WTC11 (cell line): ENCODE data around the gene MSANTD2. TPM values are rescaled to one million over a fixed set of nuclear protein-coding genes. Genes with fewer than 3 reads are reported as not detected.

Experiments used
- ATAC-seq: fragments of 200-7000 bp; cut with Tn5 transposase; 2 replicates; pipeline ENCODE4 v1.10.0; 2021; ENCODE audit warnings: mild to moderate bottlenecking, moderate library complexity
- CTCF ChIA-PET: fragments of 300-600 bp; sonication (Branson Sonifier 250); formaldehyde crosslinking; loops from one replicate; lab custom pipeline; 2021; ENCODE audit warnings: antibody characterized with exemption; lab: Charles Lee
- POLR2A ChIA-PET: fragments of 350-600 bp; sonication (Branson Sonifier 250); formaldehyde crosslinking; loops from one replicate; lab custom pipeline; 2021; ENCODE audit warnings: antibody characterized with exemption; lab: Charles Lee
- DNase-seq: peaks from one replicate; pipeline ENCODE4 v3.0.0; 2021; ENCODE audit warnings: low spot score
- H3K27ac Mint-ChIP-seq: 2 replicates; pipeline ENCODE4 v1.8.0; 2021; ENCODE audit warnings: mixed read lengths
- H3K27me3 Mint-ChIP-seq: 2 replicates; pipeline ENCODE4 v1.8.0; 2021; ENCODE audit warnings: low read depth, mild to moderate bottlenecking, moderate library complexity, mixed read lengths
- H3K36me3 Mint-ChIP-seq: 2 replicates; pipeline ENCODE4 v1.8.0; 2021; ENCODE audit warnings: mixed read lengths
- H3K4me1 Mint-ChIP-seq: 2 replicates; pipeline ENCODE4 v1.8.0; 2022; ENCODE audit warnings: mixed read lengths
- H3K4me3 Mint-ChIP-seq: 2 replicates; pipeline ENCODE4 v1.8.0; 2021; ENCODE audit warnings: mild to moderate bottlenecking, moderate library complexity, mixed read lengths
- H3K9me3 Mint-ChIP-seq: 2 replicates; pipeline ENCODE4 v1.8.0; 2021; ENCODE audit warnings: mixed read lengths
- E2F1 ChIP-seq: sonication (generic); formaldehyde crosslinking; IDR thresholded peaks from 2 replicates; pipeline ENCODE4 v1.8.0; 2022; ENCODE audit warnings: mild to moderate bottlenecking, missing genetic modification reagents
- E2F5 ChIP-seq: sonication (generic); formaldehyde crosslinking; IDR thresholded peaks from 2 replicates; pipeline ENCODE4 v1.8.1; 2022; ENCODE audit warnings: mild to moderate bottlenecking, moderate library complexity, missing genetic modification reagents
- FOXP1 ChIP-seq: sonication (generic); formaldehyde crosslinking; IDR thresholded peaks from 2 replicates; pipeline ENCODE4 v1.8.0; 2022; ENCODE audit warnings: missing genetic modification reagents, mild to moderate bottlenecking, moderate library complexity, borderline replicate concordance
- FOXP4 ChIP-seq: sonication (generic); formaldehyde crosslinking; IDR thresholded peaks from 2 replicates; pipeline ENCODE4 v1.8.0; 2022; ENCODE audit warnings: mild to moderate bottlenecking, missing genetic modification reagents
- HMGA2 ChIP-seq: fragments of 250-450 bp; sonication (Bioruptor Pico); IDR thresholded peaks from 2 replicates; pipeline ENCODE4 v1.4.0; 2021; ENCODE audit warnings: mild to moderate bottlenecking, moderate library complexity
- NR3C1 ChIP-seq: sonication (generic); formaldehyde crosslinking; conservative IDR thresholded peaks from 2 replicates; pipeline ENCODE4 v1.8.1; 2023; ENCODE audit warnings: low read depth, mild to moderate bottlenecking, missing genetic modification reagents
- PRDM15 ChIP-seq: sonication (generic); formaldehyde crosslinking; IDR thresholded peaks from 2 replicates; pipeline ENCODE4 v1.8.0; 2022; ENCODE audit warnings: missing genetic modification reagents
- TEAD4 ChIP-seq: sonication (generic); formaldehyde crosslinking; IDR thresholded peaks from 2 replicates; pipeline ENCODE4 v1.8.0; 2022; ENCODE audit warnings: mild to moderate bottlenecking, missing genetic modification reagents
- USF2 ChIP-seq: sonication (generic); formaldehyde crosslinking; IDR thresholded peaks from 2 replicates; pipeline ENCODE4 v1.8.1; 2023; ENCODE audit warnings: mild to moderate bottlenecking, missing genetic modification reagents, moderate library complexity
- ZNF317 ChIP-seq: sonication (generic); formaldehyde crosslinking; IDR thresholded peaks from 2 replicates; pipeline ENCODE4 v1.8.1; 2023; ENCODE audit warnings: low read depth, mild to moderate bottlenecking, moderate library complexity, missing genetic modification reagents, borderline replicate concordance
- ZNF532 ChIP-seq: fragments of 250-450 bp; sonication (Bioruptor Pico); IDR thresholded peaks from 2 replicates; pipeline ENCODE4 v1.9.0; 2021; ENCODE audit warnings: mild to moderate bottlenecking, borderline replicate concordance
- ZSCAN18 ChIP-seq: fragments of 250-450 bp; sonication (Bioruptor Pico); IDR thresholded peaks from 2 replicates; pipeline ENCODE4 v2.1.2; 2022; ENCODE audit warnings: mild to moderate bottlenecking, moderate library complexity
- total RNA-seq: library from RNA; stranded (reverse); gene quantifications from 3 replicates; pipeline ENCODE4 v1.2.3, GENCODE V29; 2021

Gene MSANTD2
- total RNA-seq, 1 experiment from 2014 or later: 17.5 TPM

- POLR2A ChIA-PET: interaction anchor here (0.5 kb wide), 1 partner anchor 138 kb away, joined by 3 read pairs; no protein-coding TSS in a partner anchor
- no peaks in the 10 kb centered on the region for H3K9me3 Mint-ChIP-seq
- TF ChIP-seq E2F1 (CRISPR knock-in tag): no peak
- CTCF ChIA-PET: interaction anchor here (1.1 to 3.2 kb wide), 7 partner anchors 10 to 110 kb away, joined by 3 to 28 read pairs (median 7); partner anchors contain the start of gene ESAM
- H3K4me3 Mint-ChIP-seq: no peak overlapping the region
- no peak overlapping the region for H3K27ac Mint-ChIP-seq
- no peaks in the 10 kb centered on the region for H3K4me1 Mint-ChIP-seq
- DNase-seq (no peak), ATAC-seq (no peak)
- H3K27me3 Mint-ChIP-seq: no peaks in the 10 kb centered on the region
- peaks cover 5% of the 10 kb centered on the region; the same call in 1 of the 2 replicates for H3K36me3 Mint-ChIP-seq
Measured at GRCh38 chr11:124779568-124779967, 20.6 kb downstream of the MSANTD2 start.

GRCh38 chr11:124778281-124778680 lies 21.9 kb downstream of the MSANTD2 start:
- no peak for DNase-seq
- peak; percentile 34; the same call in 1 of the 2 replicates for ATAC-seq
- ChIA-PET CTCF (interaction anchor here (0.6 to 3.2 kb wide), 16 partner anchors 9 to 109 kb away, joined by 3 to 28 read pairs (median 6); partner anchors contain the start of genes ESAM, NRGN and SIAE), POLR2A (no interaction called here)
- TF ChIP-seq ZSCAN18 (CRISPR knock-in tag) (no peak), PRDM15 (no peak), ZNF532 (CRISPR knock-in tag) (no peak), E2F5 (CRISPR knock-in tag) (no peak), NR3C1 (CRISPR knock-in tag) (no peak), ZNF317 (no peak), HMGA2 (no peak), USF2 (CRISPR knock-in tag) (no peak), FOXP4 (CRISPR knock-in tag) (no peak), TEAD4 (no peak), FOXP1 (CRISPR knock-in tag) (no peak)
- H3K4me1 Mint-ChIP-seq: no peaks in the 10 kb centered on the region
- peaks cover 5% of the 10 kb centered on the region; the same call in 1 of the 2 replicates for H3K36me3 Mint-ChIP-seq
- no peaks in the 10 kb centered on the region for H3K9me3 Mint-ChIP-seq
- H3K4me3 Mint-ChIP-seq: no peak overlapping the region
- no peaks in the 10 kb centered on the region for H3K27me3 Mint-ChIP-seq
- H3K27ac Mint-ChIP-seq: no peak overlapping the region
